B cell (primary cell): ENCODE measurements around the gene LIMCH1. TPM values are rescaled to one million over a fixed set of nuclear protein-coding genes. Genes with fewer than 3 reads are reported as not detected.
"Not testable (repeated sequence)": the region's sequence is repeated elsewhere in the genome, so short reads cannot be mapped to it uniquely, and the experiment has no call there.

ENCODE experiments used
- ATAC-seq: fragments of 200-7000 bp; cut with Tn5 transposase; one replicate; pipeline ENCODE4 v1.10.0; 2021; ENCODE audit warnings: low read depth, mild to moderate bottlenecking, moderate number of reproducible peaks, moderate library complexity
- CTCF ChIA-PET: fragments of 350-600 bp; sonication (Branson Sonifier 250); formaldehyde crosslinking; loops from one replicate; lab custom pipeline; 2021; ENCODE audit warnings: antibody characterized with exemption, inconsistent platforms; lab: Charles Lee
- POLR2A ChIA-PET: fragments of 350-600 bp; sonication (Branson Sonifier 250); formaldehyde crosslinking; loops from one replicate; lab custom pipeline; 2021; ENCODE audit warnings: antibody characterized with exemption; lab: Charles Lee
- DNase-seq: peaks from one replicate; pipeline ENCODE4 v3.0.0; 2013
- H2AFZ ChIP-seq: 2 replicates; pipeline ENCODE4 v1.6.1; 2012; ENCODE audit warnings: mild to moderate bottlenecking, low read depth, low read length; ENCODE audit not compliant: insufficient read depth, poor library complexity, severe bottlenecking
- H3K27ac ChIP-seq, 2 donors: 1 replicate in 1 of 2; 2 replicates in 1 of 2; pipeline ENCODE4 v1.5.1; 2012 to 2013; ENCODE audit warnings: low read length in 2 of 2, mild to moderate bottlenecking in 2 of 2, moderate library complexity in 1 of 2
- H3K27me3 ChIP-seq, 4 experiments: fragments of 200-600 bp in 1 of 4; sonication (generic) in 1 of 4; replicated peaks in 1 of 4; 1 replicate in 2 of 4; 2 replicates in 2 of 4; pipeline versions ENCODE4 v1.6.1 to v1.7.0; 2013 to 2016; ENCODE audit warnings: low read length in 3 of 4, mild to moderate bottlenecking in 2 of 4, mixed read lengths in 1 of 4, moderate library complexity in 1 of 4; ENCODE audit not compliant: insufficient read depth in 4 of 4, control insufficient read depth in 3 of 4; ENCODE audit errors: control extremely low read depth in 1 of 4
- H3K36me3 ChIP-seq, 2 experiments: replicated peaks in 1 of 2; 1 replicate in 1 of 2; 2 replicates in 1 of 2; pipeline versions ENCODE4 v1.6.1 to v1.7.1; 2013; ENCODE audit warnings: low read length in 1 of 2; ENCODE audit not compliant: insufficient read depth in 2 of 2, control insufficient read depth in 1 of 2; ENCODE audit errors: control extremely low read depth in 1 of 2, extremely low read depth in 1 of 2
- H3K4me1 ChIP-seq, 2 donors: fragments of 200-600 bp in 1 of 2; sonication (generic) in 1 of 2; 1 replicate in 1 of 2; 2 replicates in 1 of 2; pipeline versions ENCODE4 v1.5.1 to v1.6.1; 2013 to 2017; ENCODE audit warnings: low read length in 2 of 2; ENCODE audit not compliant: control insufficient read depth in 2 of 2, insufficient read depth in 2 of 2
- H3K4me2 ChIP-seq: replicated peaks from 2 replicates; pipeline ENCODE3; 2012; ENCODE audit warnings: mild to moderate bottlenecking, low read depth, low read length; ENCODE audit not compliant: poor library complexity, severe bottlenecking
- H3K4me3 ChIP-seq, 5 experiments: fragments of 200-600 bp in 1 of 5; sonication (generic) in 1 of 5; 1 replicate in 3 of 5; 2 replicates in 2 of 5; pipeline versions ENCODE4 v1.5.1 to v1.7.0; 2011 to 2016; ENCODE audit warnings: low read length in 4 of 5, mild to moderate bottlenecking in 4 of 5, low read depth in 2 of 5, control low read depth in 1 of 5, moderate library complexity in 1 of 5; ENCODE audit not compliant: insufficient read depth in 1 of 5; ENCODE audit errors: control extremely low read depth in 1 of 5, extremely low read depth in 1 of 5
- H3K79me2 ChIP-seq: fragments of 200-600 bp; sonication (generic); one replicate; pipeline ENCODE4 v1.6.0; 2016; ENCODE audit warnings: low read length; ENCODE audit not compliant: control insufficient read depth, insufficient read depth
- H3K9ac ChIP-seq: fragments of 200-600 bp; sonication (generic); 2 replicates; pipeline ENCODE4 v1.6.1; 2017; ENCODE audit warnings: mild to moderate bottlenecking, low read length, moderate library complexity
- H3K9me3 ChIP-seq, 3 donors: one replicate each; pipeline versions ENCODE4 v1.6.1 to v1.7.1; 2013; ENCODE audit warnings: low read length in 2 of 3; ENCODE audit not compliant: control insufficient read depth in 2 of 3, insufficient read depth in 1 of 3; ENCODE audit errors: control extremely low read depth in 1 of 3
- H4K20me1 ChIP-seq: 2 replicates; pipeline ENCODE4 v1.6.0; 2012; ENCODE audit warnings: mild to moderate bottlenecking, low read length; ENCODE audit not compliant: insufficient read depth, control insufficient read depth, poor library complexity, severe bottlenecking
- H3K27ac Mint-ChIP-seq: one replicate; pipeline ENCODE4 v1.8.0; 2021; ENCODE audit warnings: mixed read lengths
- H3K27me3 Mint-ChIP-seq: one replicate; pipeline ENCODE4 v1.8.0; 2021; ENCODE audit warnings: mixed read lengths
- H3K4me1 Mint-ChIP-seq: one replicate; pipeline ENCODE4 v1.8.0; 2021; ENCODE audit warnings: mixed read lengths
- H3K4me3 Mint-ChIP-seq: one replicate; pipeline ENCODE4 v1.8.0; 2021; ENCODE audit warnings: mixed read lengths
- H3K9me3 Mint-ChIP-seq: one replicate; pipeline ENCODE4 v1.8.0; 2022; ENCODE audit warnings: mixed read lengths; ENCODE audit not compliant: insufficient read depth
- CTCF ChIP-seq: fragments of 200-600 bp; IDR thresholded peaks from one replicate; pipeline ENCODE4 v1.8.0; 2022; ENCODE audit warnings: antibody characterized with exemption, mild to moderate bottlenecking
- EZH2 ChIP-seq: IDR thresholded peaks from 2 replicates; pipeline ENCODE4 v1.6.1; 2012; ENCODE audit warnings: borderline replicate concordance, low read depth, mild to moderate bottlenecking, moderate library complexity, low read length; ENCODE audit not compliant: insufficient read depth, poor library complexity, severe bottlenecking
- WGBS: methylation state at CpG from one replicate; pipeline ENCODE4 v1.1.5; 2013; ENCODE audit warnings: missing lambda C conversion rate; ENCODE audit not compliant: insufficient coverage; 5-methylcytosine and 5-hydroxymethylcytosine counted together
- intact Hi-C: fragments of 100-400 bp; cut with micrococcal nuclease; formaldehyde crosslinking; loops from one replicate; pipeline ENCODE4 v1.10.0; 2022
- polyA plus RNA-seq: library from polyadenylated mRNA; depleted of rRNA; stranded (reverse); fragments of >200 nt; gene quantifications from 2 replicates; pipeline ENCODE4 v1.2.3, GENCODE V29; 2012
- total RNA-seq, 2 donors: library from RNA; stranded (reverse); fragments of 120-200 nt in 1 of 2; gene quantifications; 1 replicate in 1 of 2; 2 replicates in 1 of 2; pipeline versions ENCODE4 v1.2.3 to v1.2.4, GENCODE V29; 2013 to 2022

LIMCH1 gene
- total and polyA plus RNA-seq, 2 donors (not counting 1 experiment from before 2014, with no cell fraction given) = not detected

- H3K27me3 Mint-ChIP-seq = peaks cover 33% of the 10 kb centered on the region
- no peak overlapping the region for H2AFZ ChIP-seq
- H4K20me1 ChIP-seq = no peaks in the 10 kb centered on the region
- ATAC-seq (no peak), DNase-seq (no peak)
- H3K36me3 ChIP-seq = no peaks in the 10 kb centered on the region
- no peaks in the 10 kb centered on the region for H3K79me2 ChIP-seq
- H3K9me3 ChIP-seq = peaks cover 0 to 3% (median 0%) of the 10 kb centered on the region in 3 donors
- no peak overlapping the region for H3K4me3 ChIP-seq
- H3K4me1 ChIP-seq = peaks cover 0 to 1% of the 10 kb centered on the region in 2 donors
- H3K27ac ChIP-seq = no peak overlapping the region
- no peak overlapping the region for H3K27ac Mint-ChIP-seq
- no peak for TF ChIP-seq EZH2
- TF ChIP-seq CTCF = no peak
- H3K4me2 ChIP-seq = no peak overlapping the region
- intact Hi-C loops = no loop called here
- no peaks in the 10 kb centered on the region for H3K4me1 Mint-ChIP-seq
- ChIA-PET CTCF (no interaction called here), POLR2A (no interaction called here)
- 100% methylated on average over 1 of the region's 1 CpG for WGBS
- peaks cover 0 to 4% (median 2%) of the 10 kb centered on the region in 4 experiments for H3K27me3 ChIP-seq
- H3K9me3 Mint-ChIP-seq = no peaks in the 10 kb centered on the region
- H3K9ac ChIP-seq = no peak overlapping the region
- no peak overlapping the region for H3K4me3 Mint-ChIP-seq
These were observed 101.3 kb downstream of the LIMCH1 start for GRCh38 chr4:41639291-41639690.

- Histone ChIP-seq H3K79me2 (no peaks in the 10 kb centered on the region), H3K9ac (no peak overlapping the region), H3K4me1 (peaks cover 0 to 3% of the 10 kb centered on the region in 2 donors), H2AFZ (no peak overlapping the region), H3K36me3 (no peaks in the 10 kb centered on the region), H3K4me2 (no peak overlapping the region), H4K20me1 (no peaks in the 10 kb centered on the region), H3K4me3 (no peak overlapping the region), H3K9me3 (peaks cover 0 to 4% (median 0%) of the 10 kb centered on the region in 3 donors), H3K27me3 (peaks cover 0 to 14% (median 10%) of the 10 kb centered on the region in 4 experiments), H3K27ac (no peak overlapping the region)
- 90% methylated on average over 5 of the region's 6 CpGs for WGBS
- no peaks in the 10 kb centered on the region for H3K9me3 Mint-ChIP-seq
- no peak overlapping the region for H3K4me3 Mint-ChIP-seq
- H3K27me3 Mint-ChIP-seq = peaks cover 42% of the 10 kb centered on the region
- ATAC-seq = no peak
- TF ChIP-seq EZH2 (no peak), CTCF (no peak)
- ChIA-PET CTCF (no interaction called here), POLR2A (no interaction called here)
- intact Hi-C loops = no loop called here
- H3K4me1 Mint-ChIP-seq = peaks cover under 1% of the 10 kb centered on the region
- H3K27ac Mint-ChIP-seq = no peak overlapping the region
- DNase-seq = no peak
These were observed 102.9 kb downstream of the LIMCH1 start for GRCh38 chr4:41640906-41641305.

GRCh38 chr4:41642746-41643145 is 104.8 kb downstream of the LIMCH1 start:
- H3K4me3 ChIP-seq, POLR2A ChIA-PET, H3K4me3 Mint-ChIP-seq, H3K4me2 ChIP-seq, H3K9me3 ChIP-seq, intact Hi-C loops, H3K79me2 ChIP-seq, ATAC-seq, DNase-seq, H3K9me3 Mint-ChIP-seq, H3K27ac ChIP-seq, H3K36me3 ChIP-seq, H2AFZ ChIP-seq, H3K27ac Mint-ChIP-seq, H3K9ac ChIP-seq, H4K20me1 ChIP-seq: not testable (repeated sequence)
- peaks cover 0 to 15% (median 10%) of the 10 kb centered on the region in 4 experiments for H3K27me3 ChIP-seq
- peaks cover 11 to 12% of the 10 kb centered on the region in 2 donors for H3K4me1 ChIP-seq
- H3K4me1 Mint-ChIP-seq = peaks cover 16% of the 10 kb centered on the region
- WGBS = 100% methylated on average over 1 of the region's 1 CpG
- CTCF ChIA-PET = interaction anchor here (0.5 to 1.4 kb wide), 3 partner anchors 8 to 650 kb away, joined by 4 to 6 read pairs (median 5); no protein-coding TSS in a partner anchor
- peaks cover 43% of the 10 kb centered on the region for H3K27me3 Mint-ChIP-seq
